Immature natural killer cell (primary cell): Measurements from ENCODE around the gene HHLA2. TPM values are rescaled to one million over a fixed set of nuclear protein-coding genes. Genes with fewer than 3 reads are reported as not detected.

ENCODE experiments used
- DNase-seq, 3 donors: peaks; one replicate each; pipeline ENCODE4 v3.0.0; 2022; ENCODE audit warnings: mixed read lengths in 1 of 3
- H3K27ac Mint-ChIP-seq, 6 donors: one replicate each; pipeline ENCODE4 v1.8.0; 2020; ENCODE audit warnings: mixed read lengths in 6 of 6, mild to moderate bottlenecking in 5 of 6, inconsistent platforms in 4 of 6, moderate library complexity in 3 of 6
- H3K27me3 Mint-ChIP-seq, 3 donors: one replicate each; pipeline ENCODE4 v1.8.0; 2020 to 2021; ENCODE audit warnings: low read depth in 3 of 3, mild to moderate bottlenecking in 3 of 3, mixed read lengths in 3 of 3, moderate library complexity in 3 of 3, inconsistent platforms in 1 of 3
- H3K36me3 Mint-ChIP-seq, 3 donors: one replicate each; pipeline ENCODE4 v1.8.0; 2020; ENCODE audit warnings: mixed read lengths in 3 of 3, inconsistent platforms in 2 of 3, mild to moderate bottlenecking in 2 of 3
- H3K4me1 Mint-ChIP-seq, 2 donors: one replicate each; pipeline ENCODE4 v1.8.0; 2020; ENCODE audit warnings: inconsistent platforms in 2 of 2, mild to moderate bottlenecking in 2 of 2, mixed read lengths in 2 of 2, moderate library complexity in 1 of 2
- H3K4me3 Mint-ChIP-seq, 5 donors: one replicate each; pipeline ENCODE4 v1.8.0; 2020; ENCODE audit warnings: mild to moderate bottlenecking in 5 of 5, mixed read lengths in 5 of 5, inconsistent platforms in 3 of 5, moderate library complexity in 3 of 5
- H3K9me3 Mint-ChIP-seq, 6 donors: one replicate each; pipeline ENCODE4 v1.8.0; 2020; ENCODE audit warnings: mild to moderate bottlenecking in 6 of 6, mixed read lengths in 6 of 6, inconsistent platforms in 4 of 6, moderate library complexity in 3 of 6
- polyA plus RNA-seq, 3 donors: library from polyadenylated mRNA; unstranded; fragments of 300-500 nt; fragmentation: Illumina TruSeq; gene quantifications; one replicate each; pipeline ENCODE4 v1.2.3, GENCODE V29; 2021

HHLA2 gene
- polyA plus RNA-seq, 3 donors from 2014 or later: not detected

DNA sequence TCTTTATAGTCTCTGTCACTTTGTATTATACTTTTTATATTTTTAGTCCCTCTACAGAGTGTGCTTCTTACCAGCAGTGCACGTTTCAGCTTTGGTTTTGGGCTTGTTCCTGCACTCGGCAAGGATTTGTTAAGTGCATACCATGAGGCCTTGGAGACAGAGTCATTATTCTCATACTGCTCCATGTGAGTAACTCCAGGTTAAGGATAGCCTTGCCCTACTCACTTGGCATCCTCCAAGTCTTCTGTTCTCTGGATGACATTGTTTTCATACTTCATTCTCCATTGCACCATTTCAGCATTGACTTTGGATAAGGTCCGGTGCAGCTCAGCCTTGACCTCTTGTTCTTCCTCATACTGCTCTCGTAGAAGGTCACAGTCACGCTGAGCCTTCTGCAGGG lies 117.7 kb downstream of the HHLA2 start:
- no peak overlapping the region for H3K27ac Mint-ChIP-seq

DNA sequence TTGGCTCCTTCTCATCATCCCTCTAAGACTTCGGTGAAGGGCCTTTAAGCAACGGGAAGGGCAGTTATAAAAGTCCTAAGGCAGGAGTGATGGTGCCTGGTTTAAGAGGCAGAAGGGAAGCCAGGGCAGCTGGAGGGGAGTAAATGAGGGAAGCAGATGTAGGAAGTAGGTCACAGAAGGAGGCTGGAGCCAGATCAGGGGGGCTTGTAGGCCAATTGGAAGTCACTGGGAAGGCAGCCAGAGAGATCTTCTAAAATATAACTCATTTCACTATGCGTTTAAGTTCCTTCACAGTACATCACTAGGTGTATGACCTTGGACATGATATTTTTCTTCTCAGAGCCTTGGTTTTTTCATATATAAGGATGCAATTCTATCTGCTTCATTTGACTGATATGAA lies 119.3 kb downstream of the HHLA2 start:
- H3K9me3 Mint-ChIP-seq: no peaks in the 10 kb centered on the region
- no peak overlapping the region for H3K27ac Mint-ChIP-seq
- H3K4me1 Mint-ChIP-seq: no peaks in the 10 kb centered on the region

More for the DNA sequence above, 117.7 kb downstream of the HHLA2 start:
- Mint-ChIP-seq H3K4me3 (no peak overlapping the region), H3K27me3 (peaks cover 0 to 2% (median 0%) of the 10 kb centered on the region in 3 donors), H3K36me3 (no peaks in the 10 kb centered on the region), H3K4me1 (no peaks in the 10 kb centered on the region), H3K9me3 (no peaks in the 10 kb centered on the region)
- DNase-seq: no peak

DNA sequence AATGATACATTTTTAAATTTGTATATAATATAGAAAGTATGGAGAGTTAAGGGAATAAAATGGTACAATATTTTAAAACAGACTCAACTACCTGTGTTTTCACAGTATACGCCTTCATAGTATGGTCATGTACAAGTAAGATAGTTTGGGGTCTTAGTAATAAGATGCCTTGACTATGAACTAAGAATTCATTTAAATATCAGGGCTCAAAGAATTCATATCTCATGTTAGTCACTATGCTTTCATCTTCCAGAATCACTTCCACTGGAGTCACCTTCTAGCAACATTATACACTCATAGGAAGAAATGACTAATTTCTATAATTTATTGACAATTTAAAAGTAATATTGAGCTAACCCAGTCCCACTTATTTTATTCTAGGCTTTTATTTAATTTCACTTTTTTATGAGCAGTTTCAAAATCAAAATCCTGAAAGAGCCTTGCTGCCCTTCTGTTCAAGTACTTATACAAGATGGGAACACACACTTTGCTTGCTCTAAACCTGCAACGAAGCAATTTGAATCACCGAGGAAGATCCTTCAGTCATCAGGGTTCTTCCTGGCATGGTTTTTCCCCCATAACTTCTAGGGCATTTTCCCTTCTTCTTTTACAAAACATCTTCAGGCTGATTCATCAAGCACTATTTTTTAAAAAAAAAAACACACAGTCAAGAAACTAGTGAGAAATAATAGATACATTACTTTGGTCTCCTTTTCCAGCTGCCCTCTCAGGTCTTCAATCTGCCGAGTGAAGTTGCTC lies 119.9 kb downstream of the HHLA2 start:
- Mint-ChIP-seq H3K36me3 (no peaks in the 10 kb centered on the region), H3K4me3 (no peak overlapping the region), H3K27ac (no peak overlapping the region), H3K27me3 (peaks cover 0 to 4% (median under 1%) of the 10 kb centered on the region in 3 donors), H3K9me3 (no peaks in the 10 kb centered on the region), H3K4me1 (no peaks in the 10 kb centered on the region)
- no peak for DNase-seq

More for the DNA sequence above, 119.3 kb downstream of the HHLA2 start:
- Mint-ChIP-seq H3K27me3 (peaks cover 0 to 4% (median 0%) of the 10 kb centered on the region in 3 donors), H3K36me3 (no peaks in the 10 kb centered on the region), H3K4me3 (no peak overlapping the region)
- no peak for DNase-seq

DNA sequence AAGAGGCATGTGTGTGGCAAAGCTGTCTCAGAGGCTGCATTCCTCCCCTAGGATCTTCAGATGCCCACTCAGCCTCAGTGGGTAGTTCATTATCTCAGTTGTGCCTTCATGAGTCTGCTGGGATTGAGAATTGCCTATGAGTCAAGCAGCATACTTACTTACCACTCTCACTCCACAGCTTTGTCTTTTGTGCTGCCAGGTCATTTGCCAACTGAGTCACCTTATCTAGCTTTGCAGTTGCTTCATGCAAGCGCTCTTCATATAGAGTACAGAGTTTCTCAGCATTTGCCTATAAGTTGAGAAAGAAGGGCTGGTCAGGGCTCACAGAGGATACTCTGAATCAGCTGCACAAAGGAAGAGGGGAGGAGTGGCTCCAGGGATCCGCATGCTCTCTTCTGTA lies 124.6 kb downstream of the HHLA2 start:
- no peaks in the 10 kb centered on the region for H3K36me3 Mint-ChIP-seq
- peaks cover 0 to 4% (median 3%) of the 10 kb centered on the region in 3 donors for H3K27me3 Mint-ChIP-seq
- H3K9me3 Mint-ChIP-seq: no peaks in the 10 kb centered on the region
- no peaks in the 10 kb centered on the region for H3K4me1 Mint-ChIP-seq
- DNase-seq: no peak
- H3K4me3 Mint-ChIP-seq: no peak overlapping the region
- no peak overlapping the region for H3K27ac Mint-ChIP-seq

Other genes with a start within 250 kb of the HHLA2 start
- gene CD47, start 205.5 kb upstream of the HHLA2 start, polyA plus RNA-seq: 100 to 1,000 TPM; 291 to 313 (median 291) TPM
- gene IFT57, start 74.1 kb upstream of the HHLA2 start, polyA plus RNA-seq: 10 to 100 TPM; 10.8 to 28.9 (median 22.6) TPM
- gene MYH15, start 214.0 kb downstream of the HHLA2 start, polyA plus RNA-seq: not detected